Measurements from ENCODE around the gene STRN4.

DNA sequence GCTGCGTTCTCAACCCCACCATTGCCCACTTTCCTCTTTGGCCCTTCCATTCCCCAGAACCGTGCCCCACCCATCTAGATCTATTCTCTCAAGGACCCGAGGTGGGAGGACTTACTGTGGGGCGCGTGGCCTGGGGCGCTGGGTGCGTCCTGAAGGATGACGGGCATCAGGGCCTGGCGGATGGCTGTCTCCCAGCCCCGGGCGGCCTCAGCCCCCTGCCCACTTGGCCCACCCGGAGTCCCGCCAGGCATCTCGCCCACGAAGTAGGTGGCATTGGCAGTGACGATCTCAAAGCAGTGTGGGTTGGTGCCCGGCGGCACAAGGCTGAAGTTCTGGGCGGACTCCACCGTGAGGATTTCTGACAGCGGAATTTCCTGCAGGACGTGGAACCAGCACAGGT lies 52.5 kb downstream of the STRN4 start:
- TF ChIP-seq EZH2 (IDR thresholded peaks at IDR 0.05; ENCODE audit: borderline replicate concordance, insufficient read depth, low read depth, low read length, poor library complexity, severe bottlenecking) = no peak
- TF ChIP-seq, protein P1, sequence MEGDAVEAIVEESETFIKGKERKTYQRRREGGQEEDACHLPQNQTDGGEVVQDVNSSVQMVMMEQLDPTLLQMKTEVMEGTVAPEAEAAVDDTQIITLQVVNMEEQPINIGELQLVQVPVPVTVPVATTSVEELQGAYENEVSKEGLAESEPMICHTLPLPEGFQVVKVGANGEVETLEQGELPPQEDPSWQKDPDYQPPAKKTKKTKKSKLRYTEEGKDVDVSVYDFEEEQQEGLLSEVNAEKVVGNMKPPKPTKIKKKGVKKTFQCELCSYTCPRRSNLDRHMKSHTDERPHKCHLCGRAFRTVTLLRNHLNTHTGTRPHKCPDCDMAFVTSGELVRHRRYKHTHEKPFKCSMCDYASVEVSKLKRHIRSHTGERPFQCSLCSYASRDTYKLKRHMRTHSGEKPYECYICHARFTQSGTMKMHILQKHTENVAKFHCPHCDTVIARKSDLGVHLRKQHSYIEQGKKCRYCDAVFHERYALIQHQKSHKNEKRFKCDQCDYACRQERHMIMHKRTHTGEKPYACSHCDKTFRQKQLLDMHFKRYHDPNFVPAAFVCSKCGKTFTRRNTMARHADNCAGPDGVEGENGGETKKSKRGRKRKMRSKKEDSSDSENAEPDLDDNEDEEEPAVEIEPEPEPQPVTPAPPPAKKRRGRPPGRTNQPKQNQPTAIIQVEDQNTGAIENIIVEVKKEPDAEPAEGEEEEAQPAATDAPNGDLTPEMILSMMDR (IDR thresholded peaks at IDR 0.05) = no peak
